PC-3 (cell line): ENCODE results near the gene TMEM81. TPM values are rescaled to one million over a fixed set of nuclear protein-coding genes. Genes with fewer than 3 reads are reported as not detected.

Source experiments
- ATAC-seq: fragments of 200-7000 bp; cut with Tn5 transposase; 2 replicates; pipeline ENCODE4 v1.9.1; 2020; ENCODE audit warnings: mild to moderate bottlenecking, moderate library complexity
- BruUV-seq: library from RNA; stranded (reverse); fragments of 400-500 nt; replicated peaks from 2 replicates; lab custom pipeline; 2021; lab: Mats Ljungman, UMichigan
- CTCF ChIA-PET: fragments of 300-600 bp; sonication (Branson Sonifier 250); formaldehyde crosslinking; loops from one replicate; lab custom pipeline; 2022; ENCODE audit warnings: antibody characterized with exemption; lab: Charles Lee
- POLR2A ChIA-PET: fragments of 300-600 bp; sonication (Branson Sonifier 250); formaldehyde crosslinking; loops from one replicate; lab custom pipeline; 2022; ENCODE audit warnings: antibody characterized with exemption; ENCODE audit not compliant: unreplicated experiment; lab: Charles Lee
- DNase-seq: peaks from one replicate; pipeline ENCODE4 v3.0.0-alpha.2; 2015
- H2AFZ ChIP-seq: fragments of 300-600 bp; sonication (generic); 2 replicates; pipeline ENCODE4 v1.6.0; 2016; ENCODE audit warnings: antibody characterized with exemption, low read length
- H3F3A ChIP-seq: fragments of 300-600 bp; sonication (generic); one replicate; pipeline ENCODE4 v1.6.0; 2017; ENCODE audit warnings: antibody characterized with exemption, low read length, control low read depth, mild to moderate bottlenecking; ENCODE audit not compliant: unreplicated experiment
- H3K27ac ChIP-seq: fragments of 300-600 bp; sonication (generic); 2 replicates; pipeline ENCODE4 v1.5.1; 2016; ENCODE audit warnings: mild to moderate bottlenecking, low read length
- H3K27me3 ChIP-seq: fragments of 300-600 bp; sonication (generic); 2 replicates; pipeline ENCODE4 v1.6.1; 2016; ENCODE audit warnings: low read length, mixed read lengths
- H3K36me3 ChIP-seq: fragments of 300-600 bp; sonication (generic); 2 replicates; pipeline ENCODE4 v1.6.1; 2016; ENCODE audit warnings: low read depth, mixed run types, low read length, mixed read lengths
- H3K4me1 ChIP-seq: fragments of 300-600 bp; sonication (generic); 2 replicates; pipeline ENCODE4 v1.5.1; 2016; ENCODE audit warnings: low read length; ENCODE audit not compliant: insufficient read depth
- H3K4me2 ChIP-seq: fragments of 300-600 bp; sonication (generic); 2 replicates; pipeline ENCODE4 v1.6.0; 2016; ENCODE audit warnings: low read length
- H3K4me3 ChIP-seq: fragments of 300-600 bp; sonication (generic); 2 replicates; pipeline ENCODE4 v1.5.1; 2016; ENCODE audit warnings: mild to moderate bottlenecking, low read length, mixed read lengths
- H3K79me2 ChIP-seq: fragments of 300-600 bp; sonication (generic); 2 replicates; pipeline ENCODE4 v1.6.1; 2017; ENCODE audit warnings: low read length, mixed read lengths
- H3K9ac ChIP-seq: fragments of 300-600 bp; sonication (generic); 2 replicates; pipeline ENCODE4 v1.6.0; 2016; ENCODE audit warnings: mild to moderate bottlenecking, low read length
- H3K9me2 ChIP-seq: fragments of 300-600 bp; sonication (generic); replicated peaks from 2 replicates; pipeline ENCODE4 v1.6.1; 2016; ENCODE audit warnings: mixed run types, low read length, mixed read lengths
- H3K9me3 ChIP-seq: fragments of 300-600 bp; sonication (generic); 2 replicates; pipeline ENCODE4 v1.6.1; 2016; ENCODE audit warnings: low read length, mixed read lengths
- H4K20me1 ChIP-seq: fragments of 300-600 bp; sonication (generic); 2 replicates; pipeline ENCODE4 v1.6.1; 2016; ENCODE audit warnings: low read length, mixed read lengths
- CTCF ChIP-seq: fragments of 300-600 bp; sonication (generic); conservative IDR thresholded peaks from 2 replicates; pipeline ENCODE4 v1.5.1; 2017; ENCODE audit warnings: antibody characterized with exemption, low read depth, mild to moderate bottlenecking, low read length
- EZH2 ChIP-seq: fragments of 300-600 bp; sonication (generic); IDR thresholded peaks from one replicate; pipeline ENCODE4 v1.6.1; 2017; ENCODE audit warnings: antibody characterized with exemption, mild to moderate bottlenecking, low read length; ENCODE audit not compliant: unreplicated experiment
- EZH2phosphoT487 ChIP-seq: fragments of 300-600 bp; sonication (generic); IDR thresholded peaks from 2 replicates; pipeline ENCODE4 v1.6.1; 2018; ENCODE audit warnings: mild to moderate bottlenecking, antibody characterized with exemption, low read length, borderline replicate concordance
- intact Hi-C: fragments of 100-400 bp; cut with micrococcal nuclease; formaldehyde crosslinking; loops from 2 replicates; pipeline ENCODE4 v1.9.0; 2023
- total RNA-seq: library from RNA; depleted of rRNA; stranded (reverse); fragments of >200 nt; gene quantifications from 2 replicates; pipeline ENCODE4 v1.2.3, GENCODE V29; 2014

Gene TMEM81
- total RNA-seq, 1 experiment from 2014 or later, result 6.3 TPM

- H3K4me1 ChIP-seq, result no peaks in the 10 kb centered on the region
- intact Hi-C loops, result no loop called here
- H2AFZ ChIP-seq, result no peak overlapping the region
- H3K9me2 ChIP-seq, result no peaks in the 10 kb centered on the region
- POLR2A ChIA-PET, result no interaction called here
- H3K4me3 ChIP-seq, result no peak overlapping the region
- H3K9ac ChIP-seq, result no peak overlapping the region
- DNase-seq (no peak), ATAC-seq (no peak)
- H3K27ac ChIP-seq, result no peak overlapping the region
- no peaks in the 10 kb centered on the region for H3K36me3 ChIP-seq
- H3F3A ChIP-seq, result no peaks in the 10 kb centered on the region
- TF ChIP-seq EZH2 (no peak), CTCF (no peak)
- CTCF ChIA-PET, result no interaction called here
- H3K4me2 ChIP-seq, result no peak overlapping the region
- H3K79me2 ChIP-seq, result no peaks in the 10 kb centered on the region
- peaks cover 98% of the 10 kb centered on the region for H3K27me3 ChIP-seq
- H4K20me1 ChIP-seq, result no peaks in the 10 kb centered on the region
- H3K9me3 ChIP-seq, result no peaks in the 10 kb centered on the region
- no TSS peak for BruUV-seq
Observed at GRCh38 chr1:205043866-205044265, 40.4 kb downstream of the TMEM81 start.

- CTCF ChIA-PET, result no interaction called here
Observed at GRCh38 chr1:205042911-205043806, 41.1 kb downstream of the TMEM81 start, which contains the start of gene CNTN2. Gene CNTN2, plus strand, starts transcription at chr1:205043212. Its CDS starts 9,974 bp downstream, at chr1:205053186.

More at GRCh38 chr1:205042911-205043806, 41.1 kb downstream of the TMEM81 start, which contains the start of gene CNTN2:
- DNase-seq, result no peak
- Histone ChIP-seq H4K20me1 (no peaks in the 10 kb centered on the region), H3K9me2 (no peaks in the 10 kb centered on the region), H3K9me3 (no peaks in the 10 kb centered on the region), H3K4me1 (no peaks in the 10 kb centered on the region), H3K27ac (no peak within 1 kb of the TSS), H3K4me3 (no peak within 1 kb of the TSS), H3K79me2 (no peaks in the 10 kb centered on the region), H2AFZ (no peak within 1 kb of the TSS), H3K4me2 (no peak within 1 kb of the TSS), H3F3A (no peaks in the 10 kb centered on the region), H3K9ac (no peak within 1 kb of the TSS), H3K36me3 (no peaks in the 10 kb centered on the region), H3K27me3 (peaks cover 94% of the 10 kb centered on the region)
- intact Hi-C loops, result no loop called here
- BruUV-seq, result no TSS peak
- POLR2A ChIA-PET, result no interaction called here
- peak; percentile 33 for ATAC-seq
- TF ChIP-seq EZH2phosphoT487, result peak; percentile 60; the same call in 1 of the 2 replicates
- no peak for TF ChIP-seq CTCF
- TF ChIP-seq EZH2, result peak; percentile 82
